Retina (tissue), 1 donor: Measurements from ENCODE around the gene RBBP8NL.
"Not testable (repeated sequence)": the region's sequence is repeated elsewhere in the genome, so short reads cannot be mapped to it uniquely, and the experiment has no call there.

Experiments used
- DNase-seq: peaks from one replicate; pipeline ENCODE4 v3.0.0-alpha.2; 2016

Gene RBBP8NL

GRCh38 chr20:62441987-62442539, 14.7 kb upstream of the RBBP8NL start:
- no peak for DNase-seq

- DNase-seq: no peak
Measured at GRCh38 chr20:62439218-62439617, 11.9 kb upstream of the RBBP8NL start.

- DNase-seq: no peak
Measured at GRCh38 chr20:62437927-62438326, 10.6 kb upstream of the RBBP8NL start.

- no peak for DNase-seq
Measured at GRCh38 chr20:62437496-62437895, 10.2 kb upstream of the RBBP8NL start.

GRCh38 chr20:62436692-62437091, 9.4 kb upstream of the RBBP8NL start:
- DNase-seq: no peak

GRCh38 chr20:62433658-62434497, 6.5 kb upstream of the RBBP8NL start:
- DNase-seq: no peak

- DNase-seq: no peak
Measured at GRCh38 chr20:62430866-62431447, 3.6 kb upstream of the RBBP8NL start.

GRCh38 chr20:62430311-62430853, 3.0 kb upstream of the RBBP8NL start:
- DNase-seq: no peak

GRCh38 chr20:62429455-62430310, 2.3 kb upstream of the RBBP8NL start:
- no peak for DNase-seq

- DNase-seq: no peak
Measured at GRCh38 chr20:62428396-62429295, 1.3 kb upstream of the RBBP8NL start.

- no peak for DNase-seq
Measured at GRCh38 chr20:62428002-62428372, 648 bp upstream of the RBBP8NL start.

- DNase-seq: no peak
Measured at GRCh38 chr20:62426699-62427131, 624 bp downstream of the RBBP8NL start.

- not testable (repeated sequence) for DNase-seq
Measured at GRCh38 chr20:62426059-62426348, 1.3 kb downstream of the RBBP8NL start.

GRCh38 chr20:62425281-62426058, 1.9 kb downstream of the RBBP8NL start:
- no peak for DNase-seq

GRCh38 chr20:62424249-62425107, 2.9 kb downstream of the RBBP8NL start:
- DNase-seq: no peak

- DNase-seq: no peak
Measured at GRCh38 chr20:62423326-62423706, 4.0 kb downstream of the RBBP8NL start.

- DNase-seq: no peak
Measured at GRCh38 chr20:62422636-62423325, 4.6 kb downstream of the RBBP8NL start.

GRCh38 chr20:62421716-62421990, 5.7 kb downstream of the RBBP8NL start:
- no peak for DNase-seq

- DNase-seq: no peak
Measured at GRCh38 chr20:62420846-62421715, 6.3 kb downstream of the RBBP8NL start.
